ENCODE data around the gene PTCD1. TPM values are rescaled to one million over a fixed set of nuclear protein-coding genes. Genes with fewer than 3 reads are reported as not detected.

PTCD1 gene
- total and polyA plus RNA-seq, 9 of the 15 experiments (the other 6 are each of a cell fraction or from before 2014, with no cell fraction given) = 0.46 to 17.1 (median 6.2) TPM

DNA sequence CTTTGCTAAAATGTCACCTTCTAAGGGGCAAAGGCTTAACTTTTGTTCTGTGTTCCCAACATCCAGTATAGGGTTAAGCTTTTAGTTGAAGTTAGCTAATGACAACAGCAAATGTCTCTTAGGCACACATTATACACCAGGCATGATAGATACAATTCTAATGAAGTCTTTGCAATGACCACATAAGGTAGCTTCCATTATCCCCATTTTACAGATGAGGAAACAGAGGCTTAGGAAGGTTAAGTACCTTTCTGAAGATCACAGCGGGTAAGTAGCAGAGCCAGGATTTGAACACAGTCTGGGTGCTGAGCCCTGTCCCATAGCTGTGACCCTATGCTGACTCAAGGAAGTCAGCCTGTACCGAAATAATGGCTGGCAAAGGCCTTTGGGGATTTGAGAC is 28.0 kb downstream of the PTCD1 start:
- DNase-seq (ENCODE audit: extremely low read depth in 1 of 4, low spot score in 3 of 4) = no peak
- no peak overlapping the region; the same call in 2 of the 3 replicates for H3K27ac ChIP-seq (ENCODE audit: extremely low read depth, low read depth, low read length)
- no peak overlapping the region for H3K4me3 ChIP-seq
- H3K9ac ChIP-seq (ENCODE audit: insufficient read depth in 1 of 2, low read depth in 2 of 2, low read length in 2 of 2) = 0 out of 4 replicates have a peak overlapping the region, but pooled peaks of 1 of the 2 experiments have one; percentile 100
- POLR2A ChIA-PET = interaction anchor here (1.4 to 3.1 kb wide), 3 partner anchors 9 to 15 kb away, joined by 7 to 53 read pairs (median 12); no protein-coding TSS in a partner anchor
- BruUV-seq (replicated peaks) = no TSS peak
- intact Hi-C loops (cut with micrococcal nuclease) = no loop called here
- CTCF ChIA-PET (ENCODE audit: low intra/inter-chr PET ratio) = no interaction called here
- H3K27me3 ChIP-seq (ENCODE audit: control insufficient read depth in 2 of 2, insufficient read depth in 2 of 2, low read length in 2 of 2) = no peaks in the 10 kb centered on the region
- H3K36me3 ChIP-seq (ENCODE audit: control insufficient read depth, insufficient read depth, low read length) = peaks cover 75% of the 10 kb centered on the region
- no peak for FAIRE-seq
- H3K4me1 ChIP-seq (replicated peaks in 1 of 2; ENCODE audit: control insufficient read depth in 2 of 2, insufficient read depth in 2 of 2, low read length in 2 of 2) = peaks cover 14 to 20% of the 10 kb centered on the region in 2 experiments; a peak in 4 of 5 replicates
- H4K20me1 ChIP-seq (replicated peaks; ENCODE audit: control insufficient read depth, insufficient read depth, low read length) = peaks cover 24% of the 10 kb centered on the region
- no peaks in the 10 kb centered on the region for H3K9me3 ChIP-seq (replicated peaks; ENCODE audit: control insufficient read depth, insufficient read depth, low read depth, low read length)
- no peak for ATAC-seq
- WGBS (ENCODE audit: insufficient coverage, low coverage, missing lambda C conversion rate) = 98% methylated on average over 2 of the region's 2 CpGs
- no peak overlapping the region for H2AFZ ChIP-seq (ENCODE audit: low read depth, low read length)
- no peak overlapping the region for H3K4me2 ChIP-seq (ENCODE audit: insufficient read depth, low read length)
- in situ Hi-C loops (cut with MboI) = no loop called here
- H3K9me1 ChIP-seq (ENCODE audit: control insufficient read depth, insufficient read depth, low read length) = no peaks in the 10 kb centered on the region
- peaks cover 61% of the 10 kb centered on the region for H3K79me2 ChIP-seq (ENCODE audit: control insufficient read depth, insufficient read depth, low read length)
- no peak for TF ChIP-seq GTF2F1 (IDR thresholded peaks at IDR 0.05; ENCODE audit: low read depth, low read length)
- TF ChIP-seq, protein P1, sequence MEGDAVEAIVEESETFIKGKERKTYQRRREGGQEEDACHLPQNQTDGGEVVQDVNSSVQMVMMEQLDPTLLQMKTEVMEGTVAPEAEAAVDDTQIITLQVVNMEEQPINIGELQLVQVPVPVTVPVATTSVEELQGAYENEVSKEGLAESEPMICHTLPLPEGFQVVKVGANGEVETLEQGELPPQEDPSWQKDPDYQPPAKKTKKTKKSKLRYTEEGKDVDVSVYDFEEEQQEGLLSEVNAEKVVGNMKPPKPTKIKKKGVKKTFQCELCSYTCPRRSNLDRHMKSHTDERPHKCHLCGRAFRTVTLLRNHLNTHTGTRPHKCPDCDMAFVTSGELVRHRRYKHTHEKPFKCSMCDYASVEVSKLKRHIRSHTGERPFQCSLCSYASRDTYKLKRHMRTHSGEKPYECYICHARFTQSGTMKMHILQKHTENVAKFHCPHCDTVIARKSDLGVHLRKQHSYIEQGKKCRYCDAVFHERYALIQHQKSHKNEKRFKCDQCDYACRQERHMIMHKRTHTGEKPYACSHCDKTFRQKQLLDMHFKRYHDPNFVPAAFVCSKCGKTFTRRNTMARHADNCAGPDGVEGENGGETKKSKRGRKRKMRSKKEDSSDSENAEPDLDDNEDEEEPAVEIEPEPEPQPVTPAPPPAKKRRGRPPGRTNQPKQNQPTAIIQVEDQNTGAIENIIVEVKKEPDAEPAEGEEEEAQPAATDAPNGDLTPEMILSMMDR (IDR thresholded peaks at IDR 0.05 in 2 of 3, conservative IDR thresholded peaks at IDR 0.05 in 1 of 3; ENCODE audit: insufficient read depth in 2 of 3, low read depth in 1 of 3, low read length in 3 of 3) = no peak
- TF ChIP-seq PHF21A (IDR thresholded peaks at IDR 0.05; ENCODE audit: borderline replicate concordance, low read depth) = no peak
- TF ChIP-seq HNRNPLL (IDR thresholded peaks at IDR 0.05; ENCODE audit: low read depth, low read length, poor library complexity, severe bottlenecking) = no peak
- no peak for TF ChIP-seq ZNF778 (CRISPR knock-in tag; IDR thresholded peaks at IDR 0.05)
- TF ChIP-seq ZNF224 (CRISPR knock-in tag; IDR thresholded peaks at IDR 0.05) = no peak
- TF ChIP-seq SREBF2 (CRISPR knock-in tag; IDR thresholded peaks at IDR 0.05) = 0 out of 2 replicates have a peak, but pooled peaks have one; percentile 29
- TF ChIP-seq RBM25 (IDR thresholded peaks at IDR 0.05; ENCODE audit: low read depth, low read length, severe bottlenecking) = peak; percentile 73
- TF ChIP-seq ZNF436 (CRISPR knock-in tag; IDR thresholded peaks at IDR 0.05) = no peak
- TF ChIP-seq STAG1 (CRISPR knock-in tag; IDR thresholded peaks at IDR 0.05; ENCODE audit: borderline replicate concordance) = no peak
- no peak for TF ChIP-seq SMARCA5 (IDR thresholded peaks at IDR 0.05)
- TF ChIP-seq, protein P2, sequence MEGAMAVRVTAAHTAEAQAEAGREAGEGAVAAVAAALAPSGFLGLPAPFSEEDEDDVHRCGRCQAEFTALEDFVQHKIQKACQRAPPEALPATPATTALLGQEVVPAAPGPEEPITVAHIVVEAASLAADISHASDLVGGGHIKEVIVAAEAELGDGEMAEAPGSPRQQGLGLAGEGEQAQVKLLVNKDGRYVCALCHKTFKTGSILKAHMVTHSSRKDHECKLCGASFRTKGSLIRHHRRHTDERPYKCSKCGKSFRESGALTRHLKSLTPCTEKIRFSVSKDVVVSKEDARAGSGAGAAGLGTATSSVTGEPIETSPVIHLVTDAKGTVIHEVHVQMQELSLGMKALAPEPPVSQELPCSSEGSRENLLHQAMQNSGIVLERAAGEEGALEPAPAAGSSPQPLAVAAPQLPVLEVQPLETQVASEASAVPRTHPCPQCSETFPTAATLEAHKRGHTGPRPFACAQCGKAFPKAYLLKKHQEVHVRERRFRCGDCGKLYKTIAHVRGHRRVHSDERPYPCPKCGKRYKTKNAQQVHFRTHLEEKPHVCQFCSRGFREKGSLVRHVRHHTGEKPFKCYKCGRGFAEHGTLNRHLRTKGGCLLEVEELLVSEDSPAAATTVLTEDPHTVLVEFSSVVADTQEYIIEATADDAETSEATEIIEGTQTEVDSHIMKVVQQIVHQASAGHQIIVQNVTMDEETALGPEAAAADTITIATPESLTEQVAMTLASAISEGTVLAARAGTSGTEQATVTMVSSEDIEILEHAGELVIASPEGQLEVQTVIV (CRISPR knock-in tag; IDR thresholded peaks at IDR 0.05; ENCODE audit: borderline replicate concordance) = no peak
- TF ChIP-seq CEBPG (CRISPR knock-in tag; IDR thresholded peaks at IDR 0.05) = no peak
- no peak for TF ChIP-seq CEBPG (tag; conservative IDR thresholded peaks at IDR 0.05 in 1 of 2, IDR thresholded peaks at IDR 0.05 in 1 of 2)
- peak; percentile 35; the same call in 1 of the 2 replicates for TF ChIP-seq BCOR (IDR thresholded peaks at IDR 0.05)
- TF ChIP-seq CBX5 (IDR thresholded peaks at IDR 0.05; ENCODE audit: borderline replicate concordance, low read depth) = no peak
- TF ChIP-seq SNIP1 (IDR thresholded peaks at IDR 0.05; ENCODE audit: low read depth) = no peak
- peak; percentile 47; the same call in 1 of the 2 replicates for TF ChIP-seq ESRRA (IDR thresholded peaks at IDR 0.05; ENCODE audit: borderline replicate concordance, low read depth)
- no peak for TF ChIP-seq DEAF1 (CRISPR knock-in tag; IDR thresholded peaks at IDR 0.05)
